Adrenal gland (tissue), 12 donors: ENCODE measurements around the gene UBQLN4. TPM values are rescaled to one million over a fixed set of nuclear protein-coding genes. Genes with fewer than 3 reads are reported as not detected.

Experiments
- DNase-seq, 7 donors: peaks; one replicate each; pipeline ENCODE4 v3.0.0-alpha.2; 2019 to 2020
- H3K27ac ChIP-seq, 5 donors: fragments of 200-600 bp; sonication (generic) in 4 of 5; 1 replicate in 3 of 5; 2 replicates in 2 of 5; pipeline versions ENCODE4 v1.5.1 to v1.8.0; 2016 to 2020; ENCODE audit warnings: mild to moderate bottlenecking in 1 of 5
- H3K27me3 ChIP-seq: fragments of 200-600 bp; 2 replicates; pipeline ENCODE4 v1.8.0; 2021
- H3K36me3 ChIP-seq, 2 donors: fragments of 200-600 bp; replicated peaks in 1 of 2; 1 replicate in 1 of 2; 2 replicates in 1 of 2; pipeline versions ENCODE4 v1.5.1 to v1.8.0; 2018 to 2022
- H3K4me1 ChIP-seq, 2 donors: fragments of 200-600 bp; replicated peaks in 1 of 2; 1 replicate in 1 of 2; 2 replicates in 1 of 2; pipeline versions ENCODE4 v1.5.1 to v1.8.0; 2018 to 2021
- H3K4me3 ChIP-seq, 4 donors: fragments of 200-600 bp; sonication (generic) in 3 of 4; one replicate each; pipeline ENCODE4 v1.5.1; 2016 to 2018
- H3K9me3 ChIP-seq, 3 donors: fragments of 200-600 bp; sonication (generic) in 1 of 3; replicated peaks in 1 of 3; 1 replicate in 2 of 3; 2 replicates in 1 of 3; pipeline versions ENCODE4 v1.5.1 to v1.8.0; 2016 to 2021
- CTCF ChIP-seq, 6 experiments: fragments of 450-650 bp in 4 of 6; fragments of 200-600 bp in 2 of 6; sonication (generic) in 1 of 6; IDR thresholded peaks; 1 replicate in 5 of 6; 2 replicates in 1 of 6; pipeline versions ENCODE4 v1.5.1 to v1.8.0; 2016 to 2021; ENCODE audit warnings: antibody characterized with exemption in 6 of 6, mild to moderate bottlenecking in 2 of 6, moderate library complexity in 1 of 6
- POLR2A ChIP-seq, 2 donors: fragments of 450-650 bp; IDR thresholded peaks; one replicate each; pipeline ENCODE4 v1.6.1; 2017; ENCODE audit warnings: antibody characterized with exemption in 2 of 2, mild to moderate bottlenecking in 2 of 2, moderate library complexity in 1 of 2
- WGBS, 4 donors: extraction: QIAGEN DNeasy Blood & Tissue Kit in 2 of 4; methylation state at CpG; one replicate each; pipeline versions ENCODE4 v1.1.5 to v1.1.7; 2013 to 2017; 5-methylcytosine and 5-hydroxymethylcytosine counted together
- intact Hi-C, 2 donors: fragments of 100-400 bp; cut with DNase I; formaldehyde crosslinking; loops; one replicate each; pipeline versions ENCODE4 v1.14.1 to v1.15.0; 2022 to 2023
- polyA plus RNA-seq, 3 donors: library from polyadenylated mRNA; stranded (reverse); fragments of 200-250 nt in 2 of 3; fragments of 350-450 nt in 1 of 3; fragmentation: Illumina TruSeq in 1 of 3; extraction: RNeasy Lipid Tissue Mini Kit (QIAGEN cat#74804) in 1 of 3; gene quantifications; one replicate each; pipeline ENCODE4 v1.2.3, GENCODE V29; 2013 to 2014
- total RNA-seq, 9 donors: library from RNA; depleted of rRNA in 4 of 9; stranded (reverse); fragments of >200 nt in 4 of 9; fragments of 120-200 nt in 1 of 9; fragmentation: NEBNext Ultra II Directional in 1 of 9; extraction: Animal tissue kit (Norgen Biotek cat#: 25700) in 1 of 9; gene quantifications; one replicate each; pipeline versions ENCODE4 v1.1.0 to v1.2.4, GENCODE V29; 2013 to 2023
- donor health status: healthy with polysubstance abuse.
- donor health status: Bipolar disorder and iron deficiency.
- donor health status: DM: yes; HTN: yes; CAD: no.
- donor health status: DM: no; HTN: no; CAD: no.
- donor health status: DM: no; HTN: no; CAD: no.
- donor health status: DM: yes; HTN: yes; CAD: no.

Gene UBQLN4
- total and polyA plus RNA-seq, 12 donors, result 9.5 to 34.6 (median 23.3) TPM

GRCh38 chr1:156002188-156002911 lies 51.2 kb downstream of the UBQLN4 start:
- WGBS, 4 donors, result 56 to 70% (median 65%) methylated on average over 3 of the region's 3 CpGs
- no peak for TF ChIP-seq POLR2A (IDR thresholded peaks at IDR 0.05)
- TF ChIP-seq CTCF (IDR thresholded peaks at IDR 0.05), result no peak
- H3K27ac ChIP-seq, result no peak overlapping the region
- H3K4me3 ChIP-seq, result no peak overlapping the region
- no peaks in the 10 kb centered on the region for H3K36me3 ChIP-seq
- H3K4me1 ChIP-seq, result peaks cover 0 to 14% of the 10 kb centered on the region in 2 donors
- DNase-seq, result no peak
- no peaks in the 10 kb centered on the region for H3K27me3 ChIP-seq
- intact Hi-C loops, result loop anchor here in 1 of 2 donors (10.0 kb wide), 1 partner anchor 62 kb away; the partner anchor contains the start of gene RAB25
- H3K9me3 ChIP-seq, result no peaks in the 10 kb centered on the region

- WGBS, 4 donors, result 41 to 62% (median 55%) methylated on average over 4 of the region's 4 CpGs
- Histone ChIP-seq H3K4me1 (peaks cover 0 to 14% of the 10 kb centered on the region in 2 donors), H3K36me3 (no peaks in the 10 kb centered on the region), H3K9me3 (no peaks in the 10 kb centered on the region), H3K4me3 (no peak overlapping the region), H3K27me3 (no peaks in the 10 kb centered on the region), H3K27ac (peak overlapping the region in 1 of 5 donors; percentile 5)
- TF ChIP-seq CTCF (IDR thresholded peaks at IDR 0.05) (peak in 1 of 6 experiments; percentile 14), POLR2A (IDR thresholded peaks at IDR 0.05) (no peak)
- no peak for DNase-seq
- intact Hi-C loops, result loop anchor here in 1 of 2 donors (10.0 kb wide), 1 partner anchor 63 kb away; the partner anchor contains the start of gene RAB25
Observed at GRCh38 chr1:156001662-156002171, 51.9 kb downstream of the UBQLN4 start.

- intact Hi-C loops, result loop anchor here in 1 of 2 donors (10.0 kb wide), 1 partner anchor 64 kb away; the partner anchor contains the start of gene RAB25
- no peak for TF ChIP-seq POLR2A (IDR thresholded peaks at IDR 0.05)
- TF ChIP-seq CTCF (IDR thresholded peaks at IDR 0.05), result no peak
- no peaks in the 10 kb centered on the region for H3K9me3 ChIP-seq
- no peak for DNase-seq
- H3K36me3 ChIP-seq, result no peaks in the 10 kb centered on the region
- H3K4me1 ChIP-seq, result peaks cover 0 to 14% of the 10 kb centered on the region in 2 donors
- H3K27ac ChIP-seq, result peak overlapping the region in 1 of 5 donors; percentile 5
- H3K27me3 ChIP-seq, result no peaks in the 10 kb centered on the region
- 63 to 74% (median 70%) methylated on average over 10 of the region's 10 CpGs for WGBS, 4 donors
- H3K4me3 ChIP-seq, result no peak overlapping the region
Observed at GRCh38 chr1:156001021-156001661, 52.5 kb downstream of the UBQLN4 start.

GRCh38 chr1:155999964-156000363 lies 53.6 kb downstream of the UBQLN4 start:
- Histone ChIP-seq H3K4me3 (no peak overlapping the region), H3K27ac (no peak overlapping the region), H3K4me1 (peaks cover 0 to 14% of the 10 kb centered on the region in 2 donors), H3K9me3 (no peaks in the 10 kb centered on the region), H3K27me3 (no peaks in the 10 kb centered on the region), H3K36me3 (no peaks in the 10 kb centered on the region)
- WGBS, 4 donors, result 63 to 82% (median 68%) methylated on average over 1 of the region's 1 CpG
- intact Hi-C loops, result loop anchor here in 1 of 2 donors (10.0 kb wide), 1 partner anchor 65 kb away; the partner anchor contains the start of gene RAB25
- no peak for DNase-seq
- TF ChIP-seq POLR2A (IDR thresholded peaks at IDR 0.05) (no peak), CTCF (IDR thresholded peaks at IDR 0.05) (no peak)
